Right lobe of liver (tissue), 4 donors: Measurements from ENCODE around the gene GPR180.

Source experiments
- CTCF ChIP-seq, 4 donors: fragments of 200-600 bp in 3 of 4; fragments of 450-650 bp in 1 of 4; IDR thresholded peaks; one replicate each; pipeline versions ENCODE4 v1.5.1 to v1.8.0; 2016 to 2022; ENCODE audit warnings: antibody characterized with exemption in 4 of 4, mild to moderate bottlenecking in 2 of 4
- POLR2A ChIP-seq: fragments of 450-650 bp; IDR thresholded peaks from one replicate; pipeline ENCODE4 v1.6.1; 2017; ENCODE audit warnings: antibody characterized with exemption, mild to moderate bottlenecking
- donor health status: DM: no; HTN: no; CAD: no.
- donor health status: DM: no; HTN: no; CAD: no.
- donor health status: DM: no; HTN: yes; CAD: no.

DNA sequence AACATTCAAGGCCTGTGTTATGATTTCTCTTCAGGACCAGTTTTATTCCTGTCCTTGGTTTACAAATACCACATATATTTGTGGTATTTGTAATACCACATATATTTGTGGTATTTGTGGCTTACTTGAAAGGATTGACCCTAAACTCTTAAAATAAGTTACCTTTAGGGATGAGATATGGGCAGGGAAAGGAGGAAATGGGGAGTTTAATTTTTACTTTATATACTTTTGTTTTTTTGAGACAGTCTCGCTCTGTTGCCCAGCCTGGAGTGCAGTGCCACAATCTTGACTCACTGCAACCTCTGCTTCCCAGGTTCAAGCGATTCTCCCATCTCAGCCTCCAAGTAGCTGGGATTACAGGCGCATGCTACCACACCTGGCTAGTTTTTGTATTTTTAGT is 3.4 kb upstream of the GPR180 start:
- TF ChIP-seq CTCF (IDR thresholded peaks at IDR 0.05) = no peak
- no peak for TF ChIP-seq POLR2A
